HEK293 (cell line): ENCODE measurements around the gene SCGB1D2.
A peak's percentile ranks its signal among the peaks of the same experiment; 100 is the strongest.

Experiments
- CTCF ChIA-PET: fragments of 350-600 bp; formaldehyde crosslinking; extraction: SDS; loops from one replicate; lab custom pipeline; 2021; ENCODE audit warnings: antibody characterized with exemption; lab: Yijun Ruan, JAX
- POLR2A ChIA-PET: fragments of 300-600 bp; formaldehyde crosslinking; extraction: SDS; loops from one replicate; lab custom pipeline; 2020; ENCODE audit warnings: antibody characterized with exemption, inconsistent platforms; lab: Yijun Ruan, JAX
- H3K27ac ChIP-seq: fragments of 200-500 bp; sonication (Bioruptor generic); 2 replicates; pipeline ENCODE4 v1.5.1; 2014; ENCODE audit warnings: low read depth, low read length, control low read depth, inconsistent platforms; ENCODE audit errors: extremely low read depth
- H3K36me3 ChIP-seq, 2 experiments: fragments of 200-500 bp in 1 of 2; sonication (Bioruptor generic) in 1 of 2; 1 replicate in 1 of 2; 2 replicates in 1 of 2; pipeline ENCODE4 v1.5.1; 2014 to 2017; ENCODE audit warnings: inconsistent platforms in 2 of 2, low read length in 2 of 2; ENCODE audit not compliant: control insufficient read depth in 2 of 2, insufficient read depth in 1 of 2
- H3K4me1 ChIP-seq: fragments of 200-500 bp; sonication (Bioruptor generic); 2 replicates; pipeline ENCODE4 v1.5.1; 2014; ENCODE audit warnings: mild to moderate bottlenecking, low read length, inconsistent platforms; ENCODE audit not compliant: control insufficient read depth, insufficient read depth
- H3K4me3 ChIP-seq: 2 replicates; pipeline ENCODE4 v1.5.1; 2011; ENCODE audit warnings: low read depth, mild to moderate bottlenecking, control low read depth, low read length, moderate library complexity
- H3K9me3 ChIP-seq: fragments of 200-500 bp; sonication (Bioruptor generic); 2 replicates; pipeline ENCODE4 v1.5.1; 2014; ENCODE audit warnings: low read depth, low read length, inconsistent platforms; ENCODE audit not compliant: control insufficient read depth, insufficient read depth
- BCL11A ChIP-seq: fragments of 450-650 bp; formaldehyde crosslinking; IDR thresholded peaks from 2 replicates; pipeline ENCODE4 v1.5.1; 2016; ENCODE audit warnings: low read depth, missing biosample characterization, missing genetic modification characterization
- KLF10 ChIP-seq: fragments of 450-650 bp; IDR thresholded peaks from 2 replicates; pipeline ENCODE4 v1.5.1; 2018; ENCODE audit warnings: missing biosample characterization, mild to moderate bottlenecking, missing genetic modification characterization
- KLF16 ChIP-seq: fragments of 450-650 bp; formaldehyde crosslinking; IDR thresholded peaks from 2 replicates; pipeline ENCODE4 v1.5.1; 2017; ENCODE audit warnings: missing biosample characterization, missing genetic modification characterization
- MZF1 ChIP-seq: fragments of 450-650 bp; formaldehyde crosslinking; IDR thresholded peaks from 2 replicates; pipeline ENCODE4 v1.5.1; 2017; ENCODE audit warnings: missing biosample characterization, missing genetic modification characterization, borderline replicate concordance
- SCRT1 ChIP-seq: fragments of 450-650 bp; formaldehyde crosslinking; IDR thresholded peaks from 2 replicates; pipeline ENCODE4 v1.5.1; 2016; ENCODE audit warnings: missing biosample characterization, missing genetic modification characterization, borderline replicate concordance
- SCRT2 ChIP-seq: fragments of 450-650 bp; formaldehyde crosslinking; IDR thresholded peaks from 2 replicates; pipeline ENCODE4 v1.5.1; 2016; ENCODE audit warnings: missing biosample characterization, missing genetic modification characterization
- SETDB1 ChIP-seq: IDR thresholded peaks from one replicate; pipeline ENCODE4 v1.6.1; 2017; ENCODE audit warnings: mild to moderate bottlenecking, low read length, moderate library complexity, mixed read lengths; ENCODE audit not compliant: insufficient read length
- ZBTB8A ChIP-seq: fragments of 450-650 bp; formaldehyde crosslinking; IDR thresholded peaks from 2 replicates; pipeline ENCODE4 v1.5.1; 2016; ENCODE audit warnings: missing biosample characterization, missing genetic modification characterization
- ZFP37 ChIP-seq: fragments of 450-650 bp; formaldehyde crosslinking; IDR thresholded peaks from 2 replicates; pipeline ENCODE4 v1.5.1; 2016; ENCODE audit warnings: missing biosample characterization, missing genetic modification characterization
- ZNF19 ChIP-seq: fragments of 450-650 bp; formaldehyde crosslinking; IDR thresholded peaks from 2 replicates; pipeline ENCODE4; 2016; ENCODE audit warnings: missing biosample characterization, missing genetic modification characterization, low read depth
- ZNF24 ChIP-seq: fragments of 450-650 bp; formaldehyde crosslinking; IDR thresholded peaks from 2 replicates; pipeline ENCODE4 v1.5.1; 2016; ENCODE audit warnings: missing biosample characterization, missing genetic modification characterization
- ZNF341 ChIP-seq: fragments of 450-650 bp; formaldehyde crosslinking; IDR thresholded peaks from 2 replicates; pipeline ENCODE4; 2016; ENCODE audit warnings: low read depth, missing biosample characterization, missing genetic modification characterization
- ZNF350 ChIP-seq: fragments of 450-650 bp; formaldehyde crosslinking; IDR thresholded peaks from 2 replicates; pipeline ENCODE4 v1.5.0; 2017; ENCODE audit warnings: missing biosample characterization, mild to moderate bottlenecking, missing genetic modification characterization
- ZNF426 ChIP-seq: fragments of 450-650 bp; formaldehyde crosslinking; IDR thresholded peaks from 2 replicates; pipeline ENCODE4 v1.5.1; 2017; ENCODE audit warnings: missing biosample characterization, missing genetic modification characterization, mild to moderate bottlenecking, inconsistent platforms, moderate library complexity
- ZNF501 ChIP-seq: fragments of 450-650 bp; formaldehyde crosslinking; IDR thresholded peaks from 2 replicates; pipeline ENCODE4 v1.5.1; 2016; ENCODE audit warnings: missing biosample characterization, missing genetic modification characterization
- ZNF529 ChIP-seq: fragments of 450-650 bp; formaldehyde crosslinking; IDR thresholded peaks from 2 replicates; pipeline ENCODE4 v1.5.1; 2017; ENCODE audit warnings: missing genetic modification characterization, missing biosample characterization; ENCODE audit not compliant: insufficient replicate concordance
- ZNF654 ChIP-seq: fragments of 450-650 bp; formaldehyde crosslinking; IDR thresholded peaks from 2 replicates; pipeline ENCODE4 v1.5.1; 2016; ENCODE audit warnings: low read depth, missing biosample characterization, missing genetic modification characterization
- ZNF660 ChIP-seq: fragments of 450-650 bp; IDR thresholded peaks from 2 replicates; pipeline ENCODE4 v1.5.1; 2018; ENCODE audit warnings: missing biosample characterization, mild to moderate bottlenecking, missing genetic modification characterization
- ZNF843 ChIP-seq: fragments of 450-650 bp; formaldehyde crosslinking; IDR thresholded peaks from 2 replicates; pipeline ENCODE4 v1.5.1; 2016; ENCODE audit warnings: missing biosample characterization, missing genetic modification characterization
- TF ChIP-seq, protein P1 (sequence below): fragments of 450-650 bp; formaldehyde crosslinking; IDR thresholded peaks from 2 replicates; pipeline ENCODE4; 2016; ENCODE audit warnings: missing biosample characterization, missing genetic modification characterization
- TF ChIP-seq, protein P2 (sequence below): fragments of 450-650 bp; formaldehyde crosslinking; IDR thresholded peaks from 2 replicates; pipeline ENCODE4 v1.5.1; 2017; ENCODE audit warnings: missing biosample characterization, missing genetic modification characterization
- TF ChIP-seq, protein P3 (sequence below): fragments of 450-650 bp; formaldehyde crosslinking; IDR thresholded peaks from 2 replicates; pipeline ENCODE4 v1.5.1; 2016; ENCODE audit warnings: missing biosample characterization, missing genetic modification characterization, borderline replicate concordance
- TF ChIP-seq, protein P4 (sequence below): fragments of 450-650 bp; formaldehyde crosslinking; IDR thresholded peaks from 2 replicates; pipeline ENCODE4 v1.5.1; 2016; ENCODE audit warnings: missing biosample characterization, missing genetic modification characterization, low read depth
- TF ChIP-seq, protein P5 (sequence below): fragments of 450-650 bp; formaldehyde crosslinking; IDR thresholded peaks from 2 replicates; pipeline ENCODE4 v1.5.1; 2016; ENCODE audit warnings: missing biosample characterization, missing genetic modification characterization

The SCGB1D2 gene

DNA sequence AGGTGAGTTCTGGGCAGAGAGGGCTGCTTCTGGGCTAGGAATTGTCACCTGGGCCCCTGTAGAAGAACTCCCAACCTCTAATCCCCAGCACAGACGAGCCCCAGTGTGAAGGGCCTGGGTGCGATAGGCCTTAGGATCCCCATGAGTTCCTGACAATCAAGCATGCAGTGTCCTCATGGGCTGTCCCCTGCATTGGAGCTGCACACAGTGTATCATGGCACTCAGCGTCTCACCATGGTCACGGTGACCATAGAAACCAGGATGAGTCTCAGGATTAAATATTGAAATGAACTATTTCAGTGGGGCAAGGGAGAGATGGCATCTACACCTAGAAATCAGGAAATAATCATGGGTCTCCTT lies 33.3 kb upstream of the SCGB1D2 start:
- no peaks in the 10 kb centered on the region for H3K9me3 ChIP-seq
- POLR2A ChIA-PET = interaction anchor here (0.6 kb wide), 1 partner anchor 542 kb away, joined by 3 read pairs; no protein-coding TSS in a partner anchor
- TF ChIP-seq ZNF843 (tag by site-specific recombination) (no peak), ZNF24 (tag by site-specific recombination) (no peak), ZBTB8A (tag by site-specific recombination) (no peak), BCL11A (tag by site-specific recombination) (no peak), ZNF660 (tag by site-specific recombination) (no peak), ZNF426 (tag by site-specific recombination) (no peak), KLF16 (tag by site-specific recombination) (no peak), ZNF501 (no peak)
- TF ChIP-seq, all 188 proteins: peak for 0
- Histone ChIP-seq H3K4me1 (no peaks in the 10 kb centered on the region), H3K4me3 (no peak overlapping the region), H3K27ac (no peak overlapping the region), H3K36me3 (no peaks in the 10 kb centered on the region)
- CTCF ChIA-PET = interaction anchor here (0.6 to 1.0 kb wide), 2 partner anchors 9 to 1603 kb away, joined by 3 to 4 read pairs; no protein-coding TSS in a partner anchor

DNA sequence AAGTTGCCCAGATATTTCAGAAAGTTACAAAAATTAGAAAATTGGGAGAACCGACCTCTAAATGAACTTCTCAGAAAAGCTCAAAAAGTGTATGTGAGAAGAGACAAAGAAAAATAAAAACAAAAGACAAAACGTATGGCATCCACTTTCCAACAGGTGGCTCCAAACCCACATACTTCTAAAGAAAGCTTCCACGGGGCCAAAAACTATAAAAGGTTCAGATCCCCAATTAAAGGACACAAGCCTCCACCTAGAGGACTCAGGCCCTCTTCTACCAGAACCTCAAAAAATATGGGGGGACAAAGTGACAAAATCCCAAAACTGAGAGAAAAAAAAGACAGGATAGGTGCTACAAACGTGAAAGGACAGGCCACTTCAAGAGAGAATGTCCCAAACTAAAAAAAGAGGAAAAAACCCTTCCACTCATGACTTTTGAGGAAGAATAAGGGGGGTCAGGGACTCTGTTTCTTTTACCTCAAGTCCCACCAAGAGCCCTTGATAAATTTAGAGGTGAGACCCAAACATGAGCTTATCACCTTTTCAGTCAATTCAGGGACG lies 24.8 kb upstream of the SCGB1D2 start:
- no peak overlapping the region for H3K27ac ChIP-seq
- ChIA-PET POLR2A (interaction anchor here (0.5 kb wide), 1 partner anchor 29 kb away, joined by 4 read pairs; no protein-coding TSS in a partner anchor), CTCF (interaction anchor here (0.6 to 2.1 kb wide), 20 partner anchors 13 to 1710 kb away, joined by 3 to 10 read pairs (median 4); no protein-coding TSS in a partner anchor)
- H3K4me3 ChIP-seq = no peak overlapping the region
- no peaks in the 10 kb centered on the region for H3K4me1 ChIP-seq
- no peaks in the 10 kb centered on the region for H3K9me3 ChIP-seq
- TF ChIP-seq, protein P1, sequence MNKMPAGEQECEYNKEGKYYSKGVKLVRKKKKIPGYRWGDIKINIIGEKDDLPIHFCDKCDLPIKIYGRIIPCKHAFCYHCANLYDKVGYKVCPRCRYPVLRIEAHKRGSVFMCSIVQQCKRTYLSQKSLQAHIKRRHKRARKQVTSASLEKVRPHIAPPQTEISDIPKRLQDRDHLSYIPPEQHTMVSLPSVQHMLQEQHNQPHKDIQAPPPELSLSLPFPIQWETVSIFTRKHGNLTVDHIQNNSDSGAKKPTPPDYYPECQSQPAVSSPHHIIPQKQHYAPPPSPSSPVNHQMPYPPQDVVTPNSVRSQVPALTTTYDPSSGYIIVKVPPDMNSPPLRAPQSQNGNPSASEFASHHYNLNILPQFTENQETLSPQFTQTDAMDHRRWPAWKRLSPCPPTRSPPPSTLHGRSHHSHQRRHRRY (tag by site-specific recombination) = no peak
- TF ChIP-seq MZF1 (peak; percentile 94; the same call in 1 of the 2 replicates), SCRT2 (tag by site-specific recombination) (0 out of 2 replicates have a peak, but pooled peaks have one; percentile 36), ZFP37 (tag by site-specific recombination) (no peak), ZNF529 (tag by site-specific recombination) (no peak), ZNF341 (no peak), KLF10 (tag by site-specific recombination) (no peak), ZNF350 (tag by site-specific recombination) (no peak), SCRT1 (tag by site-specific recombination) (no peak), ZNF654 (tag by site-specific recombination) (peak; percentile 63), SETDB1 (no peak), ZNF19 (tag by site-specific recombination) (no peak)
- TF ChIP-seq, protein P2, sequence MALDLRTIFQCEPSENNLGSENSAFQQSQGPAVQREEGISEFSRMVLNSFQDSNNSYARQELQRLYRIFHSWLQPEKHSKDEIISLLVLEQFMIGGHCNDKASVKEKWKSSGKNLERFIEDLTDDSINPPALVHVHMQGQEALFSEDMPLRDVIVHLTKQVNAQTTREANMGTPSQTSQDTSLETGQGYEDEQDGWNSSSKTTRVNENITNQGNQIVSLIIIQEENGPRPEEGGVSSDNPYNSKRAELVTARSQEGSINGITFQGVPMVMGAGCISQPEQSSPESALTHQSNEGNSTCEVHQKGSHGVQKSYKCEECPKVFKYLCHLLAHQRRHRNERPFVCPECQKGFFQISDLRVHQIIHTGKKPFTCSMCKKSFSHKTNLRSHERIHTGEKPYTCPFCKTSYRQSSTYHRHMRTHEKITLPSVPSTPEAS (tag by site-specific recombination) = no peak
- TF ChIP-seq, protein P3, sequence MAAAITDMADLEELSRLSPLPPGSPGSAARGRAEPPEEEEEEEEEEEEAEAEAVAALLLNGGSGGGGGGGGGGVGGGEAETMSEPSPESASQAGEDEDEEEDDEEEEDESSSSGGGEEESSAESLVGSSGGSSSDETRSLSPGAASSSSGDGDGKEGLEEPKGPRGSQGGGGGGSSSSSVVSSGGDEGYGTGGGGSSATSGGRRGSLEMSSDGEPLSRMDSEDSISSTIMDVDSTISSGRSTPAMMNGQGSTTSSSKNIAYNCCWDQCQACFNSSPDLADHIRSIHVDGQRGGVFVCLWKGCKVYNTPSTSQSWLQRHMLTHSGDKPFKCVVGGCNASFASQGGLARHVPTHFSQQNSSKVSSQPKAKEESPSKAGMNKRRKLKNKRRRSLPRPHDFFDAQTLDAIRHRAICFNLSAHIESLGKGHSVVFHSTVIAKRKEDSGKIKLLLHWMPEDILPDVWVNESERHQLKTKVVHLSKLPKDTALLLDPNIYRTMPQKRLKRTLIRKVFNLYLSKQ (tag by site-specific recombination) = no peak
- TF ChIP-seq, protein P4, sequence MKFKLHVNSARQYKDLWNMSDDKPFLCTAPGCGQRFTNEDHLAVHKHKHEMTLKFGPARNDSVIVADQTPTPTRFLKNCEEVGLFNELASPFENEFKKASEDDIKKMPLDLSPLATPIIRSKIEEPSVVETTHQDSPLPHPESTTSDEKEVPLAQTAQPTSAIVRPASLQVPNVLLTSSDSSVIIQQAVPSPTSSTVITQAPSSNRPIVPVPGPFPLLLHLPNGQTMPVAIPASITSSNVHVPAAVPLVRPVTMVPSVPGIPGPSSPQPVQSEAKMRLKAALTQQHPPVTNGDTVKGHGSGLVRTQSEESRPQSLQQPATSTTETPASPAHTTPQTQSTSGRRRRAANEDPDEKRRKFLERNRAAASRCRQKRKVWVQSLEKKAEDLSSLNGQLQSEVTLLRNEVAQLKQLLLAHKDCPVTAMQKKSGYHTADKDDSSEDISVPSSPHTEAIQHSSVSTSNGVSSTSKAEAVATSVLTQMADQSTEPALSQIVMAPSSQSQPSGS = no peak
- TF ChIP-seq, protein P5, sequence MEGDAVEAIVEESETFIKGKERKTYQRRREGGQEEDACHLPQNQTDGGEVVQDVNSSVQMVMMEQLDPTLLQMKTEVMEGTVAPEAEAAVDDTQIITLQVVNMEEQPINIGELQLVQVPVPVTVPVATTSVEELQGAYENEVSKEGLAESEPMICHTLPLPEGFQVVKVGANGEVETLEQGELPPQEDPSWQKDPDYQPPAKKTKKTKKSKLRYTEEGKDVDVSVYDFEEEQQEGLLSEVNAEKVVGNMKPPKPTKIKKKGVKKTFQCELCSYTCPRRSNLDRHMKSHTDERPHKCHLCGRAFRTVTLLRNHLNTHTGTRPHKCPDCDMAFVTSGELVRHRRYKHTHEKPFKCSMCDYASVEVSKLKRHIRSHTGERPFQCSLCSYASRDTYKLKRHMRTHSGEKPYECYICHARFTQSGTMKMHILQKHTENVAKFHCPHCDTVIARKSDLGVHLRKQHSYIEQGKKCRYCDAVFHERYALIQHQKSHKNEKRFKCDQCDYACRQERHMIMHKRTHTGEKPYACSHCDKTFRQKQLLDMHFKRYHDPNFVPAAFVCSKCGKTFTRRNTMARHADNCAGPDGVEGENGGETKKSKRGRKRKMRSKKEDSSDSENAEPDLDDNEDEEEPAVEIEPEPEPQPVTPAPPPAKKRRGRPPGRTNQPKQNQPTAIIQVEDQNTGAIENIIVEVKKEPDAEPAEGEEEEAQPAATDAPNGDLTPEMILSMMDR = 0 out of 2 replicates have a peak, but pooled peaks have one; percentile 20
- no peaks in the 10 kb centered on the region for H3K36me3 ChIP-seq
